ENCODE measurements around the gene RPTOR.

The RPTOR gene

DNA sequence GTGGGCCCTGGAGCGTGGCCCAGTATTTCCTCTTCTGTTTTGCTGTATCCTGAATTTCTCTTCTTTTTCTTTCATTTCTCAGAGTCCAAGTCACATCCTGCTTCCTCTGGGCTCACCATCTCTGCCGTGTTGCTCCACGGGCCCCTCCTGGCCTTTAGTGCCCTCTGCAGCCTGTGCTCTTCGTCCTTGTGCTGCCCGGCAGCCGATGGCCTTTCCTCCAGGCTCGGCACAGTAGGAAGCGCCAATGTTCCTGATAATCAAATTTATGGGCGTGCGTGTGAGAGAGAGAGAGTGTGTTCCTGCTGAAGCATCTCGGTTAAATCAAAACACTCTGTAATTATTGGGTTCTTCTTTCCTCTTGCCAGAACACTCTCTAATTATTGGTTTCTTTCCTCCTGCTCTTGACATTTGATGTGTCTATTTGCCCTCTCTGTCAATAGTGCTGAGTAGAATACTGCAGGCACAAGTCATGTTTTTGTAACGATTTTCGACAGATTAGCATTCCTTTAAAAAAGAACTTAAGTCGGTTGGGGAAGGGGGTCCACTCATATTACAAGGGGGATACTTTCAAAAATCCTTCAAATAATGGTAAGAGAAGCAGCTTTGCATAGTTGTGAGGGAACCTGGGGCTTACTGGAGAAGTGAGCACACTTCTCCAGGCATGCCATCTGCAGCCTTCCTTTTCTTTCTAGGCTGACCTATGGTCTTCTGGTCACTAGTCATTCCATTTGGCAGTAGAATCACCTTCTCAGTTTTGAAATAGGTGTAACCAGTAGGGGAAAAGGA is 126.6 kb downstream of the RPTOR start:
- no peak for DNase-seq

DNA sequence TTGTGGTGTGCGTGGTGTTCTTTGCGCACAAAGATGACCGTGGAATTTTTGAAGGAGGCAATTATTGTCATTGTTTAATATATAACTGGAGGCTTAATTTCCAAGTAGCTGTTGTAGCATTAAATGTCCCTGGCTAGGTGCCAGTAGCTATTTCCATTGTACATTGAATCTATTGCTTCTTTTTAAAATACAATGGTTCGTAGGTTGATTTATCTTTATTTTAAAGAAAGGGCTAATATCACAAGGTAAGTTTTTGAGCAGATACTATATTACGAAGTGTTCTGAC is 127.1 kb downstream of the RPTOR start:
- no peak for DNase-seq

DNA sequence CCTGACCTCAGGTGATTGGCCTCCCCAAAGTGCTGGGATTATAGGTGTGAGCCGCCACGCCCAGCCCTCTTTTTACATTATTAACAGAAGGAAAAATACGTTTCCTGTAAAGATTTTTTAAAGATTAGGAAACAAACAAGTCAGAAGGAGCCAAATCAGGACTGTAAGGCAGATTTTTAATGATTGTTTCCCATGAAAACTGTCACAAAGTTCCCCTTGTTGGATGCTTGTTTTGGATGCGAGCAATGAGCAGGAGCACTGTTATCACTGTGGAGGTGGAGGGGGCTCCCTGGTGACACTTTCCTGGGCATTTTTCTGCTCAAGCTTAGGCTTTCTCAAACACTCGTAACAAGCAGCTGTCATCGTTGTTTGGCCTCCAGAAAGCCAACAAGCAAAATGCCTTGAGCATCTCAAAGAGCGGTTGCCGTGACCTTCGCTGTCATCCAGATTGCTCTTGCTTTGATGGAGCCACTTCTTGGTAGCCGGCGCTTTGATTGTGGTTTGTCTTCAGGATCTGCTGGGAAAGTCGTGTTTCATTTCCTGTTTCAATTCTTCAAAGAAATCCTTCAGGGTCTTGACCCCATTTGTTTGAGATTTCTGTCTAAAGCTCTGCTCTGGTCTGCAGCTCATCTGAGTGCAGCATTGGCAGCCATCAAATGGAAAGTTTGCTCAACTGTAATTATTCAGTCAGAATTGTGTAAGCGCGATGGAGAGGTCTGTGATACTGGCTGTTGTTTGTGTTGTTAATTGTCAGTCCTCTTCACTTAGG is 128.7 kb downstream of the RPTOR start:
- no peak for DNase-seq

DNA sequence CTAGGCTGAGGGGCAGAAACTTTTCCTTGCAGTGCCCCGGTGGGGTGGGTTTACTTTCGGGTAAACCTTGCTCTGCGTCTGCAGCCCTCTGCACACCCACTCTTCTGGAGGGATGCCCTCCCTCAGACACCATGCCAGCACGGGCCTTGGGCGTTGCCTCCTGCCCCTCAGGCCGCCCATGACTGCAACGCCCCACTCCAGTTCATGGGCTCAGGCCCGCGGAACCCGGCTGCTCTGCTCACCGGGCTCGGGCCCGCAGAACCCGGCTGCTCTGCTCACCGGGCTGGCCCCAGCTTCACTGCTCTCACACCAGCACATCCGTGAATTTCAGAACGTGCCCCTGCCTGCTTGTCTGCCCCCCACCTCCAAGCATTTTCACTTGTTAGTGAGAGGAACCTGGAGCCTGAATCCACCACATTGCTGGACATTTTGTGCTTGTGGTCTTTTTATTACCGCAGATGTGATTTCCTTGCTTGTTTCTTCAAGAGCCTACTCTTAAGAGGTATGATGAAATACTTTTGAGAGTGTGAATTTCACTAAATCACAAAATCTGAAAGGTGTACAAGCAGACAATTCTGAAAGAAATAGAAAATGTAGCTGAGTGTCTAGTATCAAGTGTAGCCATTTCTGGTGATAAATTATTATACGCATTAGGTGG is 130.9 kb downstream of the RPTOR start:
- DNase-seq, result no peak

DNA sequence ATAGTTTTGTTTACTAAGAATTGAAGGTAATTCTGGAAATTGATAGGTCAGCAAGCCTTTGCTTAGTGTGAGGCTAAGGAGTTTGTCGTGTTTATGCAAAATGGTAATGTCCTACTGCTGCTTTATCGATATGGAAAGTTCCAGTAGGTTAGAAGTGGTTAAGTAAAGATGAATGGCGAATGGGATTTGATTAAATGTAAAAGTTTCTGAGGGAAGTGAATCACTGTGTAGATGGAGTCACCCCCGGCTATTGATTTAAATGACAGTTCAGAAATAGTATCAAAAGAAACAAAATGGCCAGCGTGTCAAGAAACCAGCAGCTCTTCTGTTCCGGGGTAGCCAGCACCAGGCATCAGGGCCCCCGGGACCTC is 131.4 kb downstream of the RPTOR start:
- no peak for DNase-seq

DNA sequence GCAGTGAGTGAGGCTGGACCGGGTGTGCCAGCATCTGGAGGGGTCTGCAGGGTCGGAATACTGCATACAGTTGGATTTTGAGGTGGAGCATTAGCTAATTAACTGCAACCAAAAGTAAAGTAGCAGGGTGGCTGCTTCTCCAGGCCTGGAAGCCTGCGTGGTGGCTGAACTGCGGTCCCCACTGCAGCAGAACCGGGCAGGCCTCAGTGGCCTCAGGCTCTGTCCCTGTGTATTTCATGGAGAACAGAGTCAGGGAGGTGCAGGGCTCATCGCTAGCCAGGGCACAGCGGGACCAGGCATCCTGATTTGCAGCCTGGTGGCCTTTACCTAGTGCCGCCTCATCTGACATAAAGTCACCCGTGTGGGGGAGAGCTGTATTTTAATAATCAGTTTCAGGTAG is 131.9 kb downstream of the RPTOR start:
- no peak for DNase-seq

DNA sequence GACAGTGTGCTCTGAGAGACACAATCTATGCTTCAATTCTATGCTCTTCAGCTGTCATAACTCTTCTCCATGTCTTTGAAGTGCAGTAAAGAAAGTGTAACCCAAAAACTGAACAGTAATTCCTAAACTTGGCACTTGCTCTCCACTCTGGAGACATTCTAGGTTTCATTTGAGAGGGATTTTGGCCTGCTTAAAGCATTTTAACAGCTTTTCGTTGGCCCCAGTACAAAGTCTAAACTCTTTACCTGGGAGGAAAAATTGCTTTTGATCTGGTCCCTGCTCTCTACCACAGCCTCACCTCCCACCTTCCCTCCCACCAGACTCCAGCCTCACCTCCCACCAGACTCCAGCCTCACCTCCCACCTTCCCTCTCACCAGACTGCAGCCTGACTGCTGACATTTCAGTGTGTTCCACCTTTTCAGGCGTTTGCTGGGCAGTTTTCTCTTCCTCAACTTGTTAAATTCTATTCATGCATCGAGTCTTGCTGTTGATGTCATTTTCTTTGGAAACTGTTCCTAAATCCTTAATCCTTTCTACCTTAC is 132.6 kb downstream of the RPTOR start:
- no peak for DNase-seq

DNA sequence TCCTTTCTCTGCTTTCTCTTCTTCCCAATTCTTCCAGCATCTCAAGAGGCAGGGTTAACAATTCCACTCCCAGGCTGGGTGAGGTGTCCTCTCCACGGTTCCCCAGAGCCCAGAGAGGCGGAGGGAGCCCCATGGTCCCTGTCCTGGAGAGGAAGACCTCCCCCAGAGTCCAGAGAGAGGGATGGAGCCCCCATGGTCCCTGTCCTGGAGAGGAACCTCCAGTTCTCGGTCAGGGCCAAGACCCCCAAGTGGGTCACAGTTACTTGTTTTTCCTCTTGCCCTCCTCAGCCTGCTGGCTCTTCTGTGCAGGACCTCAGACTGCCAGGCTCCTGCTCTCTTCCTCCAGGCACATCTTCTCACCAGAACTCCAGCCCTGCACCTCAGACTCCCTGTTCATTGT is 135.2 kb downstream of the RPTOR start:
- no peak for DNase-seq

DNA sequence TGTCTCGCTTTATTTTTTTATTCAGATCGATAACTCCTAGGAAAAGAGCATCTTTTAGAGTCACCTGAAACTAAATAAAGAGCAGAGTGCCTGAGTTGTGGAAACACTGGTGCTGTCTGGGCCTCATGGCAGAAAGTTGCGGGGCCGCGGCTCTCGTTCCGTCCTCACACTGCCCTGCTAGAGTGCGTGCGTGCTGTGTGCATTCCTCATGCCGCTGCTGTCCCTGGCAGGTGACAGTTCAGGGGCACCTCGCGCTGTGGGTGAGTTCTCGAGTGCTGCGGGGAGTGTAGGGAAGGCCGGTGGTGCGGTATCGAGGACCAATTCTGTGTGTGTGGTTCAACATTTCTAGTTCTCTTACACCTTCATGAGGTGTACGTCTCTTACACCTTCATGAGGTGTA is 136.6 kb downstream of the RPTOR start:
- no peak for DNase-seq

DNA sequence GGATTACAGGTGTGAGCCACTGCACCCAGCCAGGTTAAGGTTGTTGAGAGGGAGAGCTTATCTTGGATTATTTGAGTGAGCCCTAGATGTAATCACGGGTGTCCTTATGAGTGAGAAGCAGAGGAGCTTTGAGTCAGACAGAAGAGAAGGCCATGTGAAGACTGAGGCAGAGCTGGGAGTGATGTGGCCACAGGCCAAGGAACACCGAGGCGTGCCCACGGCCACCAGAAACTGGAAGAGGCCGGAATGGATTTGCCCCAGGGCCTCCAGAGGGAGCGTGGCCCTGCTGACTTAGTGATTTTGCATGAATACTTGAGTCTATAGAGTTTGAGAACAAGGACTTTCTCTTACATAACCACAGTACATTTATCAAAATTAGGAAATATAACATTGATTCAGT is 137.7 kb downstream of the RPTOR start:
- DNase-seq, result no peak

DNA sequence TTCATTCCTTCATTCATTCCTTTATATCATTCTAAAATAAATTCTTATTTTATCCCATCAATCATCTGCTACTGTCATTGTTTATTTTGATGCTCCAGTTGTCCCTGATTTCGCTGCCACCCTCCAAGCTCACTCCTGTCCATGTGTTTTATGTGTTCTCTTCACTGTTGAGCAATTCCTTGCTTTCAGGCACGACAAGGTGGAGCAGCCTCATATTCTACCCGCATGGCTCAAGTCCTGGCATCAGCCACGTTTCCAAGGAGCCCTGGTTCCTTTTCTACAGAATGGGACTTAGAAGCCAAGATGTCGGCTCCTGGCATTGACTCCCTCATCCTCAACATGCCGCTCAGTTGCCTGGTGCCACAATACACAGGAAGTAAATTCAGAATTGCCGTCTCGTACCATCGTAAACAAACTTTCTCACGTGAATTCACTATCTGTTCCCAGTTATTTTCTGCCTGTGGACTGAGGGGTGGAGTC is 139.0 kb downstream of the RPTOR start:
- DNase-seq, result no peak

DNA sequence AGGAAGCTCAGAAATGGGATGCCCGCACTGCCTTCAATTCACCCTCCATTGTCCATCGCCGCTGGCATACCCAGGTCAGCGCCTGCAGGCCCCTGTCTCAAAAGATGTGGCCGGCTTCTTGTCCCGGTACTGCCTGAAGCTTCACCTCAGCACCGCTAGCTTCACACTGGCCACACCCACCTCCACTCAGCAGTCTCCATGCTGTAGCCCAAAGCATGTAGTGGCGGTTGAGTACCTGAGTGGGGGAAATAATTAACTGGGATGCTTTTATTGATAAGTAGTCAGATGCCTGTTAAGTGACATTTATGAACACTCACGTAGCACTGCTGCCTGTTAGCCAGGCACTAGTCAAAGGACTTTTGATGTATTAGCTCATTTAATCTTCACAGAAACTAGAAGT is 143.2 kb downstream of the RPTOR start:
- DNase-seq, result no peak

DNA sequence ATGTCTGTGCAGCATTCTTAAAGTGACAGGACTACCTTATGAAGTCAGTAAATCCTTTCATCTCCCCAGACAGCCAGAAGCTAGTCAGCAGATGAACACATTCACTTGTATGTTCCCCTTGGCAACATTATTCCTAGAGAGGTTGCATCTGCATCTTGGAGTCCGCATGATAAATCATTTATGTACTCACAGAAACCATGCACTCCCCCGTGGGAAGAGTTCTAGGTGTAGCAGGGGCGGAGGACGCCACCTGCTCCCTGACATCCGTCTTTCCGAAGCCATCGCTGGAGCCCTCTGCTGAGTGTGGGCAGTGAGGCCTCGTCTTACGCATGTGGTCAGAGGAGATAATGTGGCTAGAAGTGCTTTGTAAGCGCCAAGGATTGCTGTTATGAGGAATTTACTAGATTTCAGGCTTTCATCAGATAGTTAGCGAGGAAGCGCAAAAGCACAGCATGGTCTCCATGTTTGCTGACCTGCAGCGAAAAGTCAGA is 144.5 kb downstream of the RPTOR start:
- no peak for DNase-seq

DNA sequence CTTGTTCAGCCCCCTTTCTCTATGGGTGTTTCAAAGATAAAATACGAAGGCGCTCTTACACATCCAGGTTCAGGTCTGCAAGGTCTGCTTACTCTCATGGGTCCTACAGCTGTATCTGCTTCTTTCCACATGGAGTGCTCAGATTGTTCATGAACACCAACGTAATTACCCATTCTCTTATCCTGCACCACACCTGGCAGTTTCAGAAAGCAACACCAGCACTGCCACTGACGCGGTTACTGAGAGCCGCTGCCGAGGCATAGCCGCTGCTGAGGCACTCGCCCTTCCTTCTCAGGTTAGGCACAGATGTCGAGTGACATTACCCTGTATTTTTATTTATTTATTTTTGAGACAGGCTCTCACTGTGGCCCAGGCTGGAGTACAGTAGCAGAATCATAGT is 147.1 kb downstream of the RPTOR start:
- DNase-seq, result no peak

DNA sequence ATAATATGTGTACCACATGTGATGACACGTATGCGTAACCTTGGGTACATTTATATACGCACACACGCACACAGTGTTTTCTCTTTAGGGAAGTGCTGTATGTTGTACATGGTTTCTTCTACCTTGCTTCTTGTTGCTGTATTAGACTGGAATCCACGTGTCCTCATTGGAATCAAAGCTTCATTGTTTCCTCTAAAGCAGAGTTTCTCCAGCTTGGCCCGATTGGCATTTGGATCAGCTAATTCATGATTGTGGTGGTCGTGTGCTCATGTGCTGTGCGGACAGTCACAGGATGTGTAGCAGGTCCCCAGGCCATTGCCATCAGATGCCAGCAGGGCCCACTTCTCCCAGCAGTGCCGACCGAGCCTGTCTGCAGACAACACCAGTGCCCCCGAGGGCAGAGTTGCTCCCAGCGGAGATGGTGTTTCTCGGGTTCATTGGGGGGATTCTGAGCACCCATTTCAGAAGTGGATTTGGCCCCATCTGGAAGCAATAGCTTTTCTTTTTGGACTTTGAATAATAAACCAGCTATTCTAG is 148.4 kb downstream of the RPTOR start:
- DNase-seq, result no peak

DNA sequence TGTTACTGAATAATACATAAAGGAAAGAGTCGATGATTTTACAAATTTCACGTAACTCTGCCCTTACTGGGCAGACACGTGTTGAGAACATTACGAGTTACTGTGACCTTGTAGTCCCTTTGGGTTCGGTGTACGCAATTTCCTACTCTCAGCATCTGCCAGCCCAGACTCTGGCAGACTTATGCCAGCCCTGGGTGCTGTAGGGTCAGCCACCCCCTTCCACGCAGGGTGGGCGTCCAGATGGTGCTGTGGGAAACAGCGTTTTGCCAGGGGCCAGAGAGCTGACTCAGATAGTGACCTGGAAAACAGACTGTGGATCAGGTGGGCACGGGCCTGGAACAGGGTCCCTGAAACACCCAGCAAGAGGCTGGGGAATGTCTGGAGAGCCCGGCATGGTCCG is 148.9 kb downstream of the RPTOR start:
- no peak for DNase-seq

DNA sequence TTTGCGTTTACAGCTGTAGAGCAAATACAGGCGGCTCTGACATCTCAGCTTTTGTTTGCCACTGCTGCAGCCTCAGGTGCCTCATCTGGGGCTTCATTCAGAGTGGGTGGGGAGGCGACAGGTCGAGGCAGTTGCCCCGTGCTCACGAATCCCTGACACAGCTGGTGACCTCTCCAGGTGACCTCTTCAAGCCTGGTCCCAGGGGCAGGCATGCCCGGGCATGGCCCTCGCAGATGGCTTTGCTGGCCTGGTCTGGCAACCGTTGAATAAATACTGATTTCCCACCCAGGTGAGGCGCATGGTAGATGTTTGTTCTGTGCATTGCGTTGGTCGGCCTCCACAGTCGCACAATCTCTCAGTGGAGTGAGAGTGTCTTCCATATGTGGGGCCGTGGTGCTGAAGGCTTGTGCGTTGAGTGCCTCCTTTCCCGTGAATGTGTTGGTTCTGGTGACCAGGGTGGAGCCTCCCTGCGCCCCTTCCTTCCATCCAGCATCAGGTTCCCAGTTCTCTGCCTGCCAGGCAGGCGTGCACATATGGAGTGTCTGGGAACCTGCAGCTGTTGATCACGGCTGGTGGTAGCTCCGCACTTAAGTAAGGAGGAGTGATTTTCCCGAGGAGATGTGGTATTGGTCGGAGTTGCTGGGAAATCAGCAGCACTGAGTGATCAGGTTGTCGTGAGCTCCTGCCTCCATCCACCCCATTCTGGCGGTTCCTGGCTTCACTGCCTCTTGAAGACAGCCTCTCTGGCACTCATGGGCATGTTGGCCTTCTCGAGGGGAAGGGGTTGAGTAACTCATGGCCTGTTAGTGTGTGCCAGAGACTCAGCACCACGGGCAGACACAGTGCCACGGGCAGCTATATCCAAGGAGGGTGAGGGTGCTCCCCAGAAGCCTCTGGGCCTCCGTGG is 149.7 kb downstream of the RPTOR start:
- no peak for DNase-seq

DNA sequence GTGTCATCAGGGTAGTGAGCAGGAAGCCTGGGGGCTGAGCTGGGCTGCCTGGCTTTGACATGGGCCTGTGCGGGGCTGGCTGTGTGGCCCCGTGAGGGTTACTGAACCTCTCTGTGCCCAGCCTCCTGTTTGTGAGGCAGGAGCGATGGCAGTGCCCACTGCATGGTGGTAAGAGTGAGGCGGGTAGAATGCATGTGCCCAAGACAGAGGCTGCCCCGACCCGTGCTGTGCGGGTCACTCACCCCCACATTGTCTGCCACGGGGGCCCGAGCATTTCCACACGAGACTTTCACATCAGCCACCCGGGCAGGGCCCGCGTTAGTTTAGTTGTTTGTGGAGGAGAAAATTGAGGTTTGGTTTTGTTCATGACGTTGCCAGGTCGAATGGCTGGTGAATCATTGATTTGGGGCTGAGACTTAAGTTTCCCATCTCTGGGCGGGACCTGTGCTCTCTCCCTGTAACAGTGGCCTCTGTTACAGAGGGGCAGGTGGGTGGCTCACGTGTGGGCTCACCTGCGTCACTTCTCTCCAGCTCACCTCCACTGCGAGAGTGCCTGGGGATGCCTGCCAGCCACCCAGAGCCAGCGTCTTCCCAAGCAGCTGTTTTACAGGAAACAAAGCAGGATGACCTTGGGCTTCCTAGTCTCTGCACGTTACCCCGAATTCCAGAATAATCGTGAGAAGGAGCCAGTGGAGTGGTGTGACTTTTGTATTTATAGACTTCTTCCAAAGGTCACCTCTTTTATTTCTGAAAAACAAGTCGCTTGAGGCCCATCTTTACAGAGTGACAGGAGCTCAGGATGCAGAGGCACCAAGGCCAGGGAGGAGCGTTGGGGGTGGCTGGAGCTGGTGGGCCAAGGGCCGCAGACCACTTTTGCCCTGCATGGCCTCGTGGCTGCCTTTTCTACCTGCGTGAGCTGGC is 150.6 kb downstream of the RPTOR start:
- no peak for DNase-seq

DNA sequence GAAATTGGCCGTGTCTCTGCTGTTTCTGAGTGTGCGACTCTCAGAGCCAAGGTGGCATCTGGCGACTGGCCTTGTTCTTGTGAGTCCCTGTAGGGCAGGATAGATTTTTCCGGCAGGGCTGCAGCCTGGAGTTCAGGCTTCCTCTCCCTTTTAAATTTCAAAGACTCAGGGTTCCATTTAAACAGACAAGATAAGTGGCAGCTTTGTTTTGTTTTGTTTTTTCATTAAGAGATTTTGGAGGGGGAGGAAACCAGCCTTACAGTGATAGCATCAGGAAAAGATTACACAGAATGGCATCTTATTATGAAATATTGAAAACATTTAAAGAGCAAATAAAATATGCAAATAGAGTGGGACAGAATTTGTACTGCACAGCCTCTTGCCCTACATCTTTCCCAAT is 151.3 kb downstream of the RPTOR start:
- no peak for DNase-seq

DNA sequence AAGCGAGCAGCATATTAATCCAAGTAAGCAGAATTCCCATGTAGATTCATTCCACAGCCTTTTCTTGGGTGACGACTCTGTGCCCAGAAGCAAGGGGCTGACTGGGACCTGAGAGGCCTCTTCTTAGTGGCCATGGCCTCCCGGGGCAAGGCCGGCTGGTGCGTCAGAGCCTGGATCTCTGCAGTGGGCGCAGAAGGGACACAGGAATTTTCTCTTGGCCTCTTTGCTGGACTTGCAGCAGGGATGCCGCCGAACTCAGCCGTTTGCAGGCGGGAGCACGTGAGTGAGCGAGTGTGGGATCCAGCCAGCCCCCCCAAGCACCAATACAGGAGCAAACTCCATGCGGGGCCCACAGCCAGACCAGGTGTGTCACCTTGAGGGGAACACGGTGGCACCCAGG is 151.8 kb downstream of the RPTOR start:
- DNase-seq, result no peak

DNA sequence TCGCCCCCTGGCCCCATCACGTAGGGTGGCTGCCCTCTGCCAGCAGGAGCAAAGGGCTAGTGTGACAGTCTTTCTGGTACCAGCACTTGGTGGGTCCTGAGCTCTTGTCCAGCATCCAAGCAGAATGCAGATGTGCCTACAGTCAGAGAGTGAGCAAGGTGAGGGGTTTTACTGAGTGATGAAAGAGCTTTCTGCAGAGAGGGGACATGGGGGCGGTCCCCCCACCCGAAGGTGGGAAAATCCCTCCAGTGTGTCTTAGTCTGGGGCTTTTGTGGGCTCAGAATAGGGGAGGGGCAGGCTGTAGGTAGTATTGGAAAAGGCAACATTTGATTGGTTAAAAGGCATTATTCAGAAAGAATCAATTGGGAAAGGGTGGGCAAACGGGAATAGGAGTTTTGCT is 152.3 kb downstream of the RPTOR start:
- DNase-seq, result no peak
